Loucy (cell line): ENCODE results near the gene C17orf113.

Experiments used
- EZH2phosphoT487 ChIP-seq: fragments of 200-600 bp; IDR thresholded peaks from 2 replicates; pipeline ENCODE4 v1.6.1; 2018; ENCODE audit warnings: antibody characterized with exemption, mild to moderate bottlenecking, moderate library complexity, borderline replicate concordance
- TF ChIP-seq, protein P1 (sequence below): fragments of 200-600 bp; sonication (generic); conservative IDR thresholded peaks from 2 replicates; pipeline ENCODE4 v1.5.1; 2014; ENCODE audit warnings: mild to moderate bottlenecking, antibody characterized with exemption, low read length

- TF ChIP-seq, protein P1, sequence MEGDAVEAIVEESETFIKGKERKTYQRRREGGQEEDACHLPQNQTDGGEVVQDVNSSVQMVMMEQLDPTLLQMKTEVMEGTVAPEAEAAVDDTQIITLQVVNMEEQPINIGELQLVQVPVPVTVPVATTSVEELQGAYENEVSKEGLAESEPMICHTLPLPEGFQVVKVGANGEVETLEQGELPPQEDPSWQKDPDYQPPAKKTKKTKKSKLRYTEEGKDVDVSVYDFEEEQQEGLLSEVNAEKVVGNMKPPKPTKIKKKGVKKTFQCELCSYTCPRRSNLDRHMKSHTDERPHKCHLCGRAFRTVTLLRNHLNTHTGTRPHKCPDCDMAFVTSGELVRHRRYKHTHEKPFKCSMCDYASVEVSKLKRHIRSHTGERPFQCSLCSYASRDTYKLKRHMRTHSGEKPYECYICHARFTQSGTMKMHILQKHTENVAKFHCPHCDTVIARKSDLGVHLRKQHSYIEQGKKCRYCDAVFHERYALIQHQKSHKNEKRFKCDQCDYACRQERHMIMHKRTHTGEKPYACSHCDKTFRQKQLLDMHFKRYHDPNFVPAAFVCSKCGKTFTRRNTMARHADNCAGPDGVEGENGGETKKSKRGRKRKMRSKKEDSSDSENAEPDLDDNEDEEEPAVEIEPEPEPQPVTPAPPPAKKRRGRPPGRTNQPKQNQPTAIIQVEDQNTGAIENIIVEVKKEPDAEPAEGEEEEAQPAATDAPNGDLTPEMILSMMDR, result no peak
- no peak for TF ChIP-seq EZH2phosphoT487
These were observed 24.5 kb downstream of the C17orf113 start for GRCh38 chr17:42025936-42026335.
